GM10266 (cell line): ENCODE measurements around the gene NEO1.

Source experiments
- DNase-seq: peaks from one replicate; pipeline ENCODE4 v3.0.0; 2012; ENCODE audit errors: extremely low spot score
- CTCF ChIP-seq: IDR thresholded peaks from 2 replicates; pipeline ENCODE4 v1.5.1; 2012; ENCODE audit warnings: mild to moderate bottlenecking, low read depth; ENCODE audit not compliant: control insufficient read depth, insufficient read depth; ENCODE audit errors: missing control alignments

NEO1 gene

GRCh38 chr15:73249499-73249898, 197.2 kb downstream of the NEO1 start:
- no peak for TF ChIP-seq CTCF
- DNase-seq = no peak

GRCh38 chr15:73254598-73254997, 202.3 kb downstream of the NEO1 start:
- TF ChIP-seq CTCF = no peak
- DNase-seq = no peak

GRCh38 chr15:73258271-73259108, 206.2 kb downstream of the NEO1 start:
- DNase-seq = peak; percentile 6
- TF ChIP-seq CTCF = no peak

- no peak for TF ChIP-seq CTCF
- DNase-seq = no peak
These were observed 212.6 kb downstream of the NEO1 start for GRCh38 chr15:73264881-73265280.

GRCh38 chr15:73265536-73266153, 213.4 kb downstream of the NEO1 start:
- DNase-seq = peak; percentile 45
- peak; percentile 79 for TF ChIP-seq CTCF

- no peak for TF ChIP-seq CTCF
- DNase-seq = no peak
These were observed 216.2 kb downstream of the NEO1 start for GRCh38 chr15:73268457-73268856.
